HG03378 (cell line): ENCODE measurements around the gene UGT1A5.

Source experiments
- ATAC-seq: cut with Tn5 transposase; IDR thresholded peaks from one replicate; pipeline ENCODE4 v1.9.1; 2021; ENCODE audit warnings: mild to moderate bottlenecking, moderate library complexity; ENCODE audit not compliant: unreplicated experiment

UGT1A5 gene

GRCh38 chr2:233803994-233804393 lies 91.3 kb downstream of the UGT1A5 start:
- no peak for ATAC-seq

GRCh38 chr2:233807215-233807865 lies 94.6 kb downstream of the UGT1A5 start:
- ATAC-seq, result no peak

GRCh38 chr2:233807966-233808935 lies 95.5 kb downstream of the UGT1A5 start:
- ATAC-seq, result no peak

- no peak for ATAC-seq
Measured at GRCh38 chr2:233810385-233810784, 97.7 kb downstream of the UGT1A5 start.

- no peak for ATAC-seq
Measured at GRCh38 chr2:233811087-233811486, 98.4 kb downstream of the UGT1A5 start.

GRCh38 chr2:233811732-233812131 lies 99.0 kb downstream of the UGT1A5 start:
- ATAC-seq, result no peak

- no peak for ATAC-seq
Measured at GRCh38 chr2:233813236-233814055, 100.7 kb downstream of the UGT1A5 start.

GRCh38 chr2:233814056-233814835 lies 101.5 kb downstream of the UGT1A5 start:
- no peak for ATAC-seq

- no peak for ATAC-seq
Measured at GRCh38 chr2:233815861-233816260, 103.2 kb downstream of the UGT1A5 start.

- ATAC-seq, result no peak
Measured at GRCh38 chr2:233816334-233816733, 103.6 kb downstream of the UGT1A5 start.

- no peak for ATAC-seq
Measured at GRCh38 chr2:233816771-233817170, 104.1 kb downstream of the UGT1A5 start.

- ATAC-seq, result no peak
Measured at GRCh38 chr2:233817361-233817911, 104.7 kb downstream of the UGT1A5 start.

- no peak for ATAC-seq
Measured at GRCh38 chr2:233817995-233818638, 105.4 kb downstream of the UGT1A5 start.

- no peak for ATAC-seq
Measured at GRCh38 chr2:233818639-233819621, 106.2 kb downstream of the UGT1A5 start.

GRCh38 chr2:233819884-233820773 lies 107.4 kb downstream of the UGT1A5 start:
- no peak for ATAC-seq

GRCh38 chr2:233820774-233821105 lies 108.0 kb downstream of the UGT1A5 start:
- no peak for ATAC-seq

- no peak for ATAC-seq
Measured at GRCh38 chr2:233821196-233821595, 108.5 kb downstream of the UGT1A5 start.

GRCh38 chr2:233821709-233822100 lies 109.0 kb downstream of the UGT1A5 start:
- ATAC-seq, result no peak
